Upper lobe of right lung (tissue), 1 donor: ENCODE data around the gene FIGNL2. TPM values are rescaled to one million over a fixed set of nuclear protein-coding genes. Genes with fewer than 3 reads are reported as not detected.

ENCODE experiments used
- ATAC-seq: fragments of 200-7000 bp; cut with Tn5 transposase; one replicate; pipeline ENCODE4 v1.9.1; 2020; ENCODE audit warnings: mild to moderate bottlenecking, moderate library complexity
- DNase-seq: peaks from one replicate; pipeline ENCODE4 v3.0.0-alpha.2; 2020
- H3K27ac ChIP-seq: fragments of 200-600 bp; one replicate; pipeline ENCODE4 v1.8.0; 2022
- H3K27me3 ChIP-seq: fragments of 200-600 bp; one replicate; pipeline ENCODE4 v1.8.0; 2022; ENCODE audit warnings: mild to moderate bottlenecking
- H3K36me3 ChIP-seq: fragments of 200-600 bp; one replicate; pipeline ENCODE4 v1.8.0; 2022
- H3K4me1 ChIP-seq: fragments of 200-600 bp; one replicate; pipeline ENCODE4 v1.8.0; 2022
- H3K4me3 ChIP-seq: fragments of 200-600 bp; one replicate; pipeline ENCODE4 v1.8.0; 2022; ENCODE audit warnings: mild to moderate bottlenecking
- H3K9me3 ChIP-seq: fragments of 200-600 bp; one replicate; pipeline ENCODE4 v1.8.0; 2022
- CTCF ChIP-seq: fragments of 200-600 bp; IDR thresholded peaks from one replicate; pipeline ENCODE4 v1.8.0; 2022; ENCODE audit warnings: antibody characterized with exemption
- intact Hi-C: fragments of 100-400 bp; cut with DNase I; formaldehyde crosslinking; loops from one replicate; pipeline ENCODE4 v1.11.0; 2022
- total RNA-seq: library from RNA; stranded (reverse); fragmentation: NEBNext Ultra II Directional; extraction: Animal tissue kit (Norgen Biotek cat#: 25700); gene quantifications from one replicate; pipeline ENCODE4 v1.2.1, GENCODE V29; 2021
- donor health status: DM: no; HTN: yes; CAD: no; lungs with severe emphysema.

Gene FIGNL2
- total RNA-seq, 1 donor from 2014 or later, result 1.5 TPM

- intact Hi-C loops, result no loop called here
- no peak for TF ChIP-seq CTCF
- Histone ChIP-seq H3K9me3 (no peaks in the 10 kb centered on the region), H3K4me3 (no peak overlapping the region), H3K27ac (no peak overlapping the region), H3K4me1 (peaks cover 36% of the 10 kb centered on the region), H3K36me3 (no peaks in the 10 kb centered on the region), H3K27me3 (peaks cover 52% of the 10 kb centered on the region)
- ATAC-seq, result no peak
- DNase-seq, result peak; percentile 50
These were observed 17.3 kb upstream of the FIGNL2 start for GRCh38 chr12:51865757-51866270.

- Histone ChIP-seq H3K4me3 (no peak overlapping the region), H3K4me1 (peaks cover 29% of the 10 kb centered on the region), H3K36me3 (no peaks in the 10 kb centered on the region), H3K27me3 (peaks cover 45% of the 10 kb centered on the region), H3K27ac (no peak overlapping the region), H3K9me3 (no peaks in the 10 kb centered on the region)
- ATAC-seq, result peak; percentile 14
- no peak for TF ChIP-seq CTCF
- DNase-seq, result peak; percentile 61
- intact Hi-C loops, result no loop called here
These were observed 16.5 kb upstream of the FIGNL2 start for GRCh38 chr12:51864833-51865670.

DNA sequence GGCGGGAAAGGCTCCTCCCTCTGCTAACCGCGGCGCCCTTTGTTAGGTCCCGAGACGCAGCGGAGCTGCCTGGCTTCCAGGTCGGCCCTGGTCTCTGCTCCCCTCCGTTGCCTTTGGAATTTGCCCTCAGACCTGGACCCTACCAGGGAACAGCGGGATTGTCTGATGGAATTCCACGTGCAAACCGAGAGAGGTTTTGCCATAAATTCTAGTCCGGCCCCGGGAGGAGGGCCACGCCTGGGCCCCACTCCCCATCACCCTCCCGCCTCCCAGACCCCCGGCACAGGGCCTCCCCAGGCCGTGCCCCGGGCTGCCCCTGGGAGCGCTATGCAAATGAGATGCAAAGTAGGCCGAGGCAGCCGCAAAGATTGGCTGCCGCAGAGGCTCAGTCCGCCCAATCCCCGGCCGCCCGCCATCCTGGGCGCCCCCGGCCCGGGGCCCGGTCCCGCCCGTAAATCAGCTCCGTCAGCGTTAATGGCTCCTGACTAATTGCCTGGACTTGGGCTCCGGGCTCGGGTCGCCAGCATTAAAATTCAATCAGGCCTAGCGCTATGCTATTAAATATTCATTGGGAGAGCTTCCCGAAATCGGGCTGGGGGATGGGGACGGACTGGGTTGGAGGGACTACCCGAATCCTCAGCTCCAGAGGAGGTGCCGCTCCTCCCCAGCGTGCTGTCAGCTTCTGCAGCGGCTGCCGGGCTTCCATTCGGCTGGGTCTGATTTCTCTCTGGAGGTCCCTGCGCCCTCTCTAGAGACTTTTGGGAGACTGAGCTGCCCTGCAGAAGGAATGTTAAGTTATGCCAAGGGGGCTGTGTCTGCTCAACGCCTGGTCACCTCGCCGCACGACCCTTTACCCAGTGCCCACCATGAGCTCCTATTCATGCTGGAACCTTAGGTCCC lies 15.7 kb upstream of the FIGNL2 start:
- Histone ChIP-seq H3K9me3 (no peaks in the 10 kb centered on the region), H3K27me3 (peaks cover 37% of the 10 kb centered on the region), H3K4me1 (peaks cover 20% of the 10 kb centered on the region), H3K27ac (no peak overlapping the region), H3K4me3 (peak overlapping the region; percentile 28), H3K36me3 (no peaks in the 10 kb centered on the region)
- TF ChIP-seq CTCF, result no peak
- DNase-seq (peak; percentile 60), ATAC-seq (peak; percentile 28)
- intact Hi-C loops, result no loop called here

DNA sequence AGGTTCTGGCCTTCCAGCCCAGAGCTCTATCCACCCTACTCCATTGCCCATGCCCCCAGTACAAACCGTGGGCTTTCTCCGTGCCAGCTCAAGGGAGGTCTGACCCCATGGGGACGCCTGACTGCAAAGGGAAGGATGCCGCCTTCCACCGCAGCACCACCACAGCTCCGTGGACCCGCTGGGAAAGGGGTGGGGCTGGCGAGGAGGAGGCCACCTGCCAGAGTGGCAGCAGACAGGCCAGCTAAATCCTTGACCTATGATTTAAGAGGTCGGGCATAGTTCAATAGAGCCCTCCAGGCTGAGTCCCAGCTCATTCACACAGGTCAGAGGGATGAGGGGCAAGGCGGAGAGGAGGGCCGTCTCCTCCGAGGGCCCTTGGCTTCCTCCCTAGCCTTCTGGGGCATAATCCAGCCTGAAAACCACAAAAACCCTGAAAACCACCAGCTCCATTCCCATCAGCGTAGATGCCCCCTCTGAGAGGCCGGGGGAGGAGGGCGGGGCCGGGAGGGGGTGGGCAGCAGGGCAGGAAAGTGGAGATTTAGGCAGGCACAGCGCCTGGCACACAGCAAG lies 14.9 kb upstream of the FIGNL2 start:
- Histone ChIP-seq H3K4me1 (peaks cover 13% of the 10 kb centered on the region), H3K27ac (no peak overlapping the region), H3K4me3 (peak overlapping the region; percentile 28), H3K27me3 (peaks cover 30% of the 10 kb centered on the region), H3K9me3 (no peaks in the 10 kb centered on the region), H3K36me3 (no peaks in the 10 kb centered on the region)
- no peak for TF ChIP-seq CTCF
- intact Hi-C loops, result no loop called here
- ATAC-seq, result peak; percentile 9
- DNase-seq, result peak; percentile 59

GRCh38 chr12:51862947-51863346 lies 14.4 kb upstream of the FIGNL2 start:
- Histone ChIP-seq H3K9me3 (no peaks in the 10 kb centered on the region), H3K4me1 (peaks cover 13% of the 10 kb centered on the region), H3K27ac (no peak overlapping the region), H3K4me3 (no peak overlapping the region), H3K27me3 (peaks cover 25% of the 10 kb centered on the region), H3K36me3 (no peaks in the 10 kb centered on the region)
- ATAC-seq (no peak), DNase-seq (peak; percentile 2)
- intact Hi-C loops, result no loop called here
- TF ChIP-seq CTCF, result no peak
